ENCODE results near the gene GDI2. TPM values are rescaled to one million over a fixed set of nuclear protein-coding genes. Genes with fewer than 3 reads are reported as not detected.

GDI2 gene
- total RNA-seq, 1 donor from 2014 or later: 174 TPM

DNA sequence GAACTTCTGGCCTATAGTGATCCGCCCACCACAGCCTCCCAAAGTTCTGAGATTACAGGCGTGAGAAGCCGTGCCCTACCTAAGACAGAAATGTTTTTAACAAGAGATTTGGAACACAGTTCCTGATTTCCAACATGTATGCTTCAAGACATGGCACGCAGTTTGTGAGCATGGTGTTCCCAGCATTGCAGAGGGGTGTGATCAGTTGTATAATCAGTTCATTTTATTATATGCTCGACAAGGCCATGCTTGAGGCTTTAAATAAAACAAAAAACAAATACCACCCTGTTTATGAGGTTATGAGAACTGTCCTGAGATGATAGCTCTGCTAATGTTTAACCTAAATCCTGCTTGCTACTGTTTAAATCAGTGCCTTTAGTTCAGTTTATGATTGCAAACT lies 68.4 kb downstream of the GDI2 start:
- peaks cover 78% of the 10 kb centered on the region for H3K36me3 ChIP-seq
- DNase-seq (no peak), ATAC-seq (no peak)
- H3K4me1 ChIP-seq: no peaks in the 10 kb centered on the region
- no peak overlapping the region for H3K27ac ChIP-seq
- H3K4me3 ChIP-seq: no peak overlapping the region
- intact Hi-C loops (cut with DNase I): no loop called here
- TF ChIP-seq, protein P1, sequence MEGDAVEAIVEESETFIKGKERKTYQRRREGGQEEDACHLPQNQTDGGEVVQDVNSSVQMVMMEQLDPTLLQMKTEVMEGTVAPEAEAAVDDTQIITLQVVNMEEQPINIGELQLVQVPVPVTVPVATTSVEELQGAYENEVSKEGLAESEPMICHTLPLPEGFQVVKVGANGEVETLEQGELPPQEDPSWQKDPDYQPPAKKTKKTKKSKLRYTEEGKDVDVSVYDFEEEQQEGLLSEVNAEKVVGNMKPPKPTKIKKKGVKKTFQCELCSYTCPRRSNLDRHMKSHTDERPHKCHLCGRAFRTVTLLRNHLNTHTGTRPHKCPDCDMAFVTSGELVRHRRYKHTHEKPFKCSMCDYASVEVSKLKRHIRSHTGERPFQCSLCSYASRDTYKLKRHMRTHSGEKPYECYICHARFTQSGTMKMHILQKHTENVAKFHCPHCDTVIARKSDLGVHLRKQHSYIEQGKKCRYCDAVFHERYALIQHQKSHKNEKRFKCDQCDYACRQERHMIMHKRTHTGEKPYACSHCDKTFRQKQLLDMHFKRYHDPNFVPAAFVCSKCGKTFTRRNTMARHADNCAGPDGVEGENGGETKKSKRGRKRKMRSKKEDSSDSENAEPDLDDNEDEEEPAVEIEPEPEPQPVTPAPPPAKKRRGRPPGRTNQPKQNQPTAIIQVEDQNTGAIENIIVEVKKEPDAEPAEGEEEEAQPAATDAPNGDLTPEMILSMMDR (IDR thresholded peaks at IDR 0.05): no peak
- H3K9me3 ChIP-seq: no peaks in the 10 kb centered on the region
- H3K27me3 ChIP-seq: no peaks in the 10 kb centered on the region

DNA sequence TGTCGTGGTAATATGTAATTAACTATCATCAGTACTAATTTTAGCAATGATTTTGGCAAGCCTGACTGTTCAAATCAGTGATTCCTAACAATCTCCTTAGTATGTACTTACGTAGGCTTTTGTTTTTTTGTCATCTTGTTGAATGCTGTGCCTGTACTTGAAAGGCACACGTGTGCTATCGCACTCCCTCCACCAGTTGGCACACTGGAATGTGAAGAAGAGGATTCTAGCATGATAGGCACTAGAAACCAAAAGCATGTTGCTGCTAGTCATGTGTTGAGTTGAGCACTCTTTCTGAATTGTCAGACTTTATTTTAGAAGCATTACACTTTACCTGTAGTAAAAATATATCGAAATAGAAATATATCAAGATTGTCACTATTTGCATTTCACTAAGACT lies 69.5 kb downstream of the GDI2 start:
- Histone ChIP-seq H3K4me1 (no peaks in the 10 kb centered on the region), H3K36me3 (peaks cover 75% of the 10 kb centered on the region), H3K4me3 (no peak overlapping the region), H3K9me3 (no peaks in the 10 kb centered on the region), H3K27me3 (no peaks in the 10 kb centered on the region), H3K27ac (no peak overlapping the region)
- TF ChIP-seq, protein P1 (IDR thresholded peaks at IDR 0.05): no peak
- intact Hi-C loops (cut with DNase I): no loop called here
- ATAC-seq (no peak), DNase-seq (no peak)

DNA sequence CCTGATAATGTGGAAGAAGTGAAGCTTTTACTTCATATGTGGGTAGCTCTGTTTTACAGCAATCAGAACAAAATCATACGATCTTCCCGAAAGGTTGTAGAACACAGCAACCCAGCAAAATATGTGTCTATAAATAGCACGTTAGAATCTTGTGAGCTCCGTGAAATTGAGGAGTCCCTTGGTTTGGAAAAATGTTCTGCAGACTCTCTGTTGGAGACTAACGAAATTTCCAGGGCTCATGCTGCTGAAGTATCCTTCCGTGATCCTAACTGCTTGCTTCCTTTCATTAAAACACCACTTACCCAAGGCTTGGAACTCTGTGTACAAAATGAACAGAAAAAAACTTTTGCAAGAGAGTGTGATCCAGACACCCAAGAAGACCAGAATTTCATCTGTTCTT lies 71.1 kb downstream of the GDI2 start:
- peaks cover 65% of the 10 kb centered on the region for H3K36me3 ChIP-seq
- H3K27me3 ChIP-seq: no peaks in the 10 kb centered on the region
- no peak overlapping the region for H3K4me3 ChIP-seq
- intact Hi-C loops (cut with DNase I): no loop called here
- no peaks in the 10 kb centered on the region for H3K9me3 ChIP-seq
- TF ChIP-seq, protein P1 (IDR thresholded peaks at IDR 0.05): no peak
- DNase-seq (no peak), ATAC-seq (no peak)
- H3K27ac ChIP-seq: no peak overlapping the region
- no peaks in the 10 kb centered on the region for H3K4me1 ChIP-seq

DNA sequence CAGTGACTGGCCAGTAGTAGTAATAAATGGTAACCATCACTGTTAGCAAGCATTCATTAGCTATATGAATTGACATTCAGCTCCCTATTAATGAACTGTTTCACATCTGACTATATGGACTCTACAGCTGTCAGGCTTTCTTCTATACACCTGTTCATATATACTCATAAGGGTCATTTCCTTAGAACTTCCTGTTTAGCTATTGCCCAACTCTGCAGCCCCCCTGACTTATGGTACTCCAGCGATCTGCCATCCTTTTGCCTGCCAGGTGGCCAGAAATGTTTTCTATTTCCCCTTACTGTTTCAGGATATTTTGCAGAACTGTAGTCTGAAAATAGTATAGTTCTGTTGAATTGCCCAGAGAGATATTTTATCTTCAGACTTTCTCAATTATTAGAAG lies 72.0 kb downstream of the GDI2 start:
- Histone ChIP-seq H3K4me1 (no peaks in the 10 kb centered on the region), H3K4me3 (no peak overlapping the region), H3K27ac (no peak overlapping the region), H3K27me3 (no peaks in the 10 kb centered on the region), H3K9me3 (no peaks in the 10 kb centered on the region), H3K36me3 (peaks cover 57% of the 10 kb centered on the region)
- TF ChIP-seq, protein P1 (IDR thresholded peaks at IDR 0.05): no peak
- no peak for DNase-seq
- no peak for ATAC-seq
- intact Hi-C loops (cut with DNase I): no loop called here

DNA sequence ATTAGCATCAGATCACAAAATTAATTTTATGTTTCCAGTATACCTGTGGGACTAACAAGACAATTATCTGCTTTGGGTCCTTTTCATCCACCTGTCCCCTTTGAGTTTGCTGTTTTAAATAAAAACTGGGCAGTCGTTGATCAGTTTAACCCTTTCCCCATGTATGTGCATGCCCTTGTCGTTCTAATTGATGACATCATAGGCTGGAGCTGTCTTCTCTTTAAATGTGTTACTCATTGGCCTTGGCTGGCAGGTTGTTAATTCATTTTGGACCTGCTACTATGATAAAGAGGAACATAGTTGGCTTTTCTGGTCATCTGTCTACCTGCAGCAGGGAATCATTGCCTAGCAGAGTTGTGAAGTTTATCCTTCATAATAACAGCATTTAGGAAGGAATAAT lies 74.8 kb downstream of the GDI2 start:
- no peaks in the 10 kb centered on the region for H3K27me3 ChIP-seq
- no peak overlapping the region for H3K27ac ChIP-seq
- H3K36me3 ChIP-seq: peaks cover 48% of the 10 kb centered on the region
- intact Hi-C loops (cut with DNase I): no loop called here
- no peaks in the 10 kb centered on the region for H3K9me3 ChIP-seq
- TF ChIP-seq, protein P1 (IDR thresholded peaks at IDR 0.05): no peak
- H3K4me1 ChIP-seq: no peaks in the 10 kb centered on the region
- ATAC-seq: no peak
- DNase-seq: no peak
- H3K4me3 ChIP-seq: no peak overlapping the region

DNA sequence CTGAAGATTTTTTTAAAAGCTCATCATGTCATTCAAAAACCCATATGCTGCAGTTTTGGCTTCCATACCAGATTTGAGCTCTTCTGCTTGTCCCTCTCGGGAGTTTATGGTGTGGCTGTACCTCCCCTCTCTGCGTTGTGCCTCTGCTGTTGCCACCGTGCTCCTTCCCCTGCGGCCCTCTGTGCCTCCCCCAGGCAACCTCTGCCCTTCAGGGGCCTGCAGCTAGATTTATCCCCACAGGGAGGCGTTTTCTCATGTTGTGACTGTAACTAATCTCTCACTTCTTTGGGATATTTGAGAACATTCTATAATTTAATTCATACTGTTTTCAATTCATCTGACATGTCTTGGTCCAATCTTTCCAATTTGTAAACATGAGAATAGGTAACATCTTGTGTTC lies 75.9 kb downstream of the GDI2 start:
- H3K4me3 ChIP-seq: no peak overlapping the region
- no peak overlapping the region for H3K27ac ChIP-seq
- H3K27me3 ChIP-seq: no peaks in the 10 kb centered on the region
- DNase-seq (no peak), ATAC-seq (no peak)
- H3K9me3 ChIP-seq: no peaks in the 10 kb centered on the region
- no peaks in the 10 kb centered on the region for H3K4me1 ChIP-seq
- peaks cover 41% of the 10 kb centered on the region for H3K36me3 ChIP-seq
- intact Hi-C loops (cut with DNase I): no loop called here
- TF ChIP-seq, protein P1 (IDR thresholded peaks at IDR 0.05): no peak

Data from upper lobe of right lung (tissue), 1 donor.